OCI-M2 (cell line): Measurements from ENCODE around the gene HPS3.
"Not testable (repeated sequence)": the region's sequence is repeated elsewhere in the genome, so short reads cannot be mapped to it uniquely, and the experiment has no call there.

Source experiments
- DNase-seq: peaks from one replicate; lab custom pipeline; 2025; ENCODE audit not compliant: unreplicated experiment; lab: John Stamatoyannopoulos, UW

The HPS3 gene

DNA sequence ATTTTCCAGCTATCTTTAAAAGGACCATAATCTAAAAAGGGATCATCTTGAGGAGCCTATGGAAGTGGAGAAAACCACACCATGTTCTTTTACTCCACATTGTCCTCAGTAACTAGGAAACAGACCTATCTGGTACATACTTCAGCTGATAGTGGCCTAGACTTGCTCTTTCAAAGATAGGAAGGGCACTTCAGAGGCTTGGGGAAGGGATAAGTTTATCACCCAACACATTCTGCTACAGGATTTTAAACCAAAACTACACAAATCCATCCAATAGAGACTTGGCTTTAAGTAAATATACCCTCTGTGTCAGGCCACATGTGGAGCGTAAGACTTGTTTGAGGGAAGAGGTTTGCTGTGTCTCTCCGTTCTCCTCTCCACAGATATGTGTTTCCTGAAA is 56.8 kb downstream of the HPS3 start:
- DNase-seq: no peak

DNA sequence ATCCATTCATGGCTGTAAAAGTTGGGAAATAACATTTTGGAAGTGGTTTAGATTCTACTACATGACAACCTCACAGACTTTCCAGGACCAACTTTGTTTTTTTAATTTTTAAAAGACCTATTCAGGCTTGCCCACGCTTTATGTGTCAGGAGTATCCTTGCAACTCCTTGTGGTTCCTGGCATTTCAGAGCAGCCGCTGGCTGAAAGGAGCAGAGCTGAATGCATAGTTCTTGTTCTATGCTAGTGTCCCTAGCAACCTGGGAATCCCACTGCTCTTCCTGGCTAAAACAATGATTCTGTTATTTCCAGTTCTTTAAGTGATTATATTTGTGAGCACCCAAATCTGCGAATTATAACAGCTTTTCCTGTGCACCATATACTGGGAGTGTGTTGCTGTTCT is 57.3 kb downstream of the HPS3 start:
- DNase-seq: no peak

DNA sequence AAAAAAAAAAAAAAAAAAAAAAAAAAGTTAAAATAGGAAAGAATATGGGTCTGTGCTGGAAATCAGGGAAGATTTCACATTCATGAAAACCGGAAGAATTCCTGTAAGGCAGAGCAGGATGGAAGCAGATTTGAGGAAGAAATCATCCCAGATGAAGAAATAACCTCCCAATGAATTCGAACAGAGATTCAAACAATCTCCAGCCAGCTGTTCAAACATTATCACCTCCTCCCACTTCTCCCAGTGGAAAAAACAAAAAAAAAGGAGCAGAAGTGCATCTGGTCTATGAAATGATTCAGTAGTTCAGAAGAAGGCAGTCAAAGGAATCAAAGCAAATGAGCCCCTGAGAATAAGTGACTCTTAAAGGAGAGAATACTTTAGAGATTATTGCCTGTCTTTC is 59.1 kb downstream of the HPS3 start:
- no peak for DNase-seq

DNA sequence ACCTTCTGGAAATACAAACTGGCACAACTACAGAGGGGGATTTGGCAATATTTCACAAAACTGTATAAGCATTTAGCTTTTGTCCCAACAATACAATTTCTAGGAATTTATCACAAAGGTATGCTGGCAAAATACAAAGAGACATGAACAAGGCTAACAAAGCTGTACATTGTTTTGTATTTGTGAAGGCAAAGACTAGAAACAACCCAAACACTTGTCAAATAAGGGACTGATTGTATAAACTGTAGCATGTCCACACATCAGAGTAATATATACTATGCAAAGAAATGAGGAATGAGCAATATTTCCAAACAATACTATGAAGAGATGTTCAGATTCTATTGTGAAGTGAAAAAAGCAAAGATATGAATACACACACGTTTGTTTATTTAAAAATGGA is 65.8 kb downstream of the HPS3 start:
- DNase-seq: no peak

DNA sequence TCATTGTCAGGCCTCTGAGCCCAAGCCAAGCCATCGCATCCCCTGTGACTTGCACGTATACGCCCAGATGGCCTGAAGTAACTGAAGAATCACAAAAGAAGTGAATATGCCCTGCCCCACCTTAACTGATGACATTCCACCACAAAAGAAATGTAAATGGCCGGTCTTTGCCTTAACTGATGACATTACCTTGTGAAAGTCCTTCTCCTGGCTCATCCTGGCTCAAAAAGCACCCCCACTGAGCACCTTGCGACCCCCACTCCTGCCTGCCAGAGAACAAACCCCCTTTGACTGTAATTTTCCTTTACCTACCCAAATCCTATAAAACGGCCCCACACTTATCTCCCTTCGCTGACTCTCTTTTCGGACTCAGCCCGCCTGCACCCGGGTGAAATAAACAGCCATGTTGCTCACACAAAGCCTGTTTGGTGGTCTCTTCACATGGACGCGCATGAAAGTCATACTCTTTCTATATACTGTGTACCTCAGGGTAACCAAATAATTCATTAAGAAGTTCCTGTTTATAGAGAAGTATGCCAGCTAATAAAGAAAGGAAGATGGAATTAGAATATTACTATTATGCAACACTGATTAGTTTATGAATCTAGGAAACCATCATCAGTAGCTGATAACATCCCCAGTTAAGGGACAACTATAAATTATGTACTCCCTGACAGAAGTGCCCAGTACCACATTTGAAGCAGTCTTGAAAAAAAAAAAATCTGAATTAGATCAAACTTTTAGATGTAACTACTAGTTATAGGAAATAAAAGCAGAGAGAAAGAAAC is 67.6 kb downstream of the HPS3 start:
- DNase-seq: not testable (repeated sequence)

DNA sequence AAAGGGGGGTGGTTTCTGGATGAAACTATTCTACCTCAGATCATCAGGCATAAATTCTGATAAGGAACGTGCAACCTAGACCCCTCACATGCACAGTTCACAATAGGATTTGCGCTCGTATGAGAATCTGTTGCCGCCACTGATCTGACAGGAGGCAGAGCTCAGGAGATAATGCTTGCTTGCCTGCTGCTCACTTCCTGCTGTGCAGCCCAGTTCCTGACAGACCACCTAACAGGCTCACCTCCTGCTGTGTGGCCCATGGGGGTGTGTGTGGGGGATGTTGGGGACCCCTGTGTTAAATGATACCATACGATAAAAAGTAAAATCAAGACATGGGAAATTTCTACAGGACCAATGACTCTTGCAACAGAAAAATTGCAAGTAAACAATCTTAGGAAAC is 68.2 kb downstream of the HPS3 start:
- no peak for DNase-seq

DNA sequence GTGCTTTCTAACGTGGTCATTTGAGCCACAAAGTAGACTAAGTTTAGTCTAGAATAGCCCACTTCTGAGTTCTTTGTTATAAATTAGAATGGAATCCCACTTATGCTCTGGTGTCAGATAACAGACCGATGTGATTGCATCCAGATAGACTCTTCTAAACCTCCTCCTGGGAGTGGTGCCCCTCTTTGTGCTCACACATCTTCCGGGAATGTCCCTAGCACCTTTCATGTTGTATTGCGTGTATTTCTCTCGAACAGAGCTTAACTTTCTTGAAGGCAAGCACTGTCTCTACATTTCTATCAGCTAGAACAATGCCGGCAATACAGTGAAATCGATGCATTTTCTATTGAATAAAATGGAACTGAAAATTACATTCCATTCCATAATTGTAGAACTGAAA is 69.2 kb downstream of the HPS3 start:
- no peak for DNase-seq

DNA sequence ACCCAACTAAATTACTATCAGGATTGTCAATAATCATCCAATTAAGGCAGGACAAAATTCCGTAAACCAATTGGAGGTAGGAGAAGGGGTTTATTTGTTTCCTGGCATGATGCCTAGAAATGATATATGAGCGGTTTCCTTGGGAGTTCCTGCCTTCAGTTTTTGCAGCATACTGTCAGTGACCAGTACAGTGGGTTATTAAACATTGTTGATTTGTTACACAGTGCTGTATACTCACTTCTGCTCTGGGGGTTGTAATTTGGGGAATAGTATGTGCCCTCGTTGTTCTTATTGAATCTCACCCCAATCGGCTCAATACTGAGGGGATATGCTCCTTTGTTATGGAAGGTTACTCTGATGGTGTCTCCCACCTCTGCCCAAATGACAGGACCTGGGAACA is 70.0 kb downstream of the HPS3 start:
- DNase-seq: no peak

DNA sequence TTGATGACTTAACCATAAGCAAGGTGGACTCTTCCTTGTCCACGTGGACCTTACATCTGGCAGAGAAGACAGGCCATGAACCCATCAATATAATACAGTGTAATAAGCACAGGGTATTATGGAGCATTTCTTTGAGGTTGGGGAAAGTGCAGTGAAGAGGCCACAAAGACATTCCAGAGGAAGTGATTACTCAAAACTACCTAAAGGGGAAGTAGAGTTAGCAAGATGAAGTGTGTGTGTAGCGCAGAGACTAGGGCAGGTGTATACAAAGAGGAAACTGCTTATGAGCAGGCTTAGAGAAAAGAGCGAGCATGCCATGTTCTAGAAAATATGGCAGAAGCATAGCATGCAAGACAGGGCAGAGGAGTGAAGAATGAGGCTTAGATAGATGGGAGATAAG is 74.3 kb downstream of the HPS3 start:
- DNase-seq: no peak

DNA sequence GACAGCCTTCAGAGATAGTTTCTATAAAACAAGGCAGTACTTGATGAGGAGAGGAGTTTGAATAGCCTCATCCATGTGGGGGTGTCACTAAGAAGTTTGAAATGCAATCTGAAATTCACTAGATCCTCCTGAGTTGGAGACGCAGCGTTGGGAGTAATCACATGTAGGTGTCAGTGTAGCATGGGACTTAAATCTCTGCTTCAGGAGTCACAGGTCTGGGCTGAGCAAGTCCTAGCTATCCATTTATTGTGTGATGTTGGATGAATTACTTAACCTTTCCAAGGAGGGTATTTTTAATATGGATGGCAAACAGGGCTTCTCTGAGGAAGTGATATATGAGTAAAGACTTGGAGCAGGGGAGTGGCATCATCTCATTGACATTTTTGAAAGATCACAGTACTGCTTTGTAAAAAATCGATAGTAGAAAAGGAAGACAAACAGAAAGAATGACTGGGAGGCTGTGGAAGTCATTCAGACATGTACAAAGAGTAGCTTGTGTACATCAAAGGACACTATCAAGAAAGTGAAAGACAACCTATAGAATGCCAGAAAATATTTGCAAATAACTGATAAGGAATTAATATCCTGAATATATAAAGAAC is 75.1 kb downstream of the HPS3 start:
- no peak for DNase-seq

DNA sequence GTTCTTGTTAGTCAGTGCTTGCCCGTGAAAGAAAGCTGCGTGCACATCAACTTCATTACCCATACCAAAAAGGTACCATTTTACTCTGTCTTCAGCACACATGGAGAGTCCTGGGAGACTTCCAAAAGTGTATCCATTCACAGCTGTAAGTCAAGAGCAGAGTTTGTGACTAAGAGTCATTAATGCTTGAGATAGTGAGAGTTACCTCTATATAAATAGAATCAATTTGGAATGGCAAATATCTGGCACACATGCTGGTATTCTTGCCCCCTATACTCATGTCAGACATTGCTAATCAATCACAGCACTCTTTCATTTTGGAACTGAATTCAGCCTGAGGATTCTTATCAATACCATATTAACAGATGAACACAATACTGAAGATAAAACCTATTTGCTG is 78.0 kb downstream of the HPS3 start:
- DNase-seq: no peak

DNA sequence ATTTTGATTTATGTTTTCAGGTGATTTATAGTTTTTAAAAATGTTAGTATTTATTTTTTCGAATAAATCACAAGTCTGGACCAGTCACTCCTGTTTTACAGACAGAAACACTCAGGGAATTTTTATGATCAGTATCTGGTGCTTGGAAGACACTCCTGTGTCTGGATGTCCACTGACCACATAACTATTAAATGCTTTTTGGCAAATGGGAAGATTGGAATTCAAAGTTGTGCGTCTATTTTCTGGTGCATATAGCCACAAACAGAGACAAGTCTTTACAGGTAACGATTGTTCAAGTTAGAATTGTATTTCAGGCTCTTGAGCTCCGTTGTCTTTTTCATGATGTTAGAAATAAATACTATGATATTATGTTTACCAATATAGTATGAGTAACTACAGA is 80.0 kb downstream of the HPS3 start:
- no peak for DNase-seq

DNA sequence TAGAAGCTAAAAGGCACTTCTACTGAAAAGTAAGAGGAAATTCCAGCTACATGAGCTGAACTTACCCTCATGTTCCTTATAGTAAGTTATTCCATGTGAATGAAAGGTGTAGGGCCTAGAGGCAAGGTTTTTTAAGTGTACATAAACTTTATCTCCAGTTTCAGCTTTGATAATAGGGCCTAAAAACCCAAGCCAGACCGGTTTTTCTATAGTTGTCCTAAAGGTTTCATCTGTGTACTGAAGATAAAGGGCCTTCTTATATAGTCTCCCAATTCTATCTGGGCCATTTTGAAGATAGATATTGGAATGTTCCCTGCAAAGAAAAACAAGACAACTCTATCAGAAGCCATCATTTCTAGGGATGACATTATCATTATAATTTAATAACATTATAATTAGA is 82.9 kb downstream of the HPS3 start:
- DNase-seq: no peak

DNA sequence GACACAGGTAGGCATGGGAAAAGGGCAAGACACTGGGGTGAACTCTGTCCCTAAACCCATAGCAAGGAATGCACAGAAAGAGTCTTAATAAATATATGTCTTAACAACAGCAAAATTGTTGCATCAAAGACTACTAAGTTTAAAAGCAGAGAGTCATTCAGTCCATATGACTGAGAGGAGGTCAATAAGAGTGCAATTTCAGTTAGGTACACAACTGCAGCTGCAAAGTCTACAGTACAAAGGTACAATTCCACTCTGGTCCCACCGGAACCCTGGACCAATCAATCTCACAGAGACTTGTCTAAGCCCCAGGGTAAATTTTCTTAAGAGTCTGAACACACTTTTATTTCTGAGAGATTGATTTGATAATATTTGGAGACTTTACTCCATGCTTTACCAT is 85.3 kb downstream of the HPS3 start:
- no peak for DNase-seq

DNA sequence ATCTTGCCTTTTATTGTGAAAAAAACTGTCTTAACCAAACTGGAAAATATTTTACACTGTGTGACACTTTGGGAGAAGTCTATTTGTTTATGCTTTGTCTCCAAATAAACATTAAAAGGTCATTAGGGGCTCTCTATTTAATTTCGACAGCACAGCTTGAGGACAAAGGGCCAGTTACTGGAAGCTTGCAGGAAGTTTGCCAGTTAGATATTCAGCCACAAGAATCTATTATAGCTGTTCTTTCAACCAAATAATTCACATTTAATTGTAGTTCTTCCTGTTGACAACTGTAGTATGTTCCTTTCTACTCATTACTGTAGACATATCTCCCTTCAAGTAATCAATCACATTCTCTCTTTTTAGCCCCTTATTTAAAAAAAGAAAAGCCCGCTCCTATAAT is 86.1 kb downstream of the HPS3 start:
- no peak for DNase-seq

DNA sequence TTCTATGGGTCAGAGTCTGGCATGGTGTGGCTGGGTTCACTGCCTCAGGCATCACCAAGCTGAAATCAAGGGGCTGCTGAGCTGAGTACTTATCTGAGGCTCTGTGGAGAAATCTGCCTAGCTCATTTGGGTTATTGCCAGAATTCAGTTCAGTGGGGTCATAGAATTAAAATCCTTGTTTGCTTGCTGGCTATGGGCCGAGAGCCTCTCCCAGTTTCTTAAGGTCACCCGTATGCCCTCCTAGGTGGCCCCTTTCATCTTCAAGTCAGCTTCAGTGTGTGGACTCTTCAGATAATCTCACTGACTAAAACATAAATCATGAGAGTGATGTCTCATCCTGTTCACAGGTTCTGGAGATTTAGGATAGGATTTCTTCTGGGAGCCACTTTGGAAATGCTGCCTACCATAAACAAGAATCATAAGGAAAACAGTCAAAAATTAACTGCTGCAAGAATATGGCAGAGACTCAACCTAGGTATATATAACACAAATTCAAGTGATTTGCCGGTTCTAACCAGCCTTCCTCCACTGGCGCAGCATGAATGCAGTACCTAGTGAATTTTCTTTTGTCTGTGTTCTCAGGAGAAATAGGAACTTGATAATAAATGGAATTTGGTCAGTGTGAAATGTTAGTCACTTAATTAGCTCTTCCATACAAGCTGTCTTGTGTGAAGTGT is 86.9 kb downstream of the HPS3 start:
- DNase-seq: no peak

DNA sequence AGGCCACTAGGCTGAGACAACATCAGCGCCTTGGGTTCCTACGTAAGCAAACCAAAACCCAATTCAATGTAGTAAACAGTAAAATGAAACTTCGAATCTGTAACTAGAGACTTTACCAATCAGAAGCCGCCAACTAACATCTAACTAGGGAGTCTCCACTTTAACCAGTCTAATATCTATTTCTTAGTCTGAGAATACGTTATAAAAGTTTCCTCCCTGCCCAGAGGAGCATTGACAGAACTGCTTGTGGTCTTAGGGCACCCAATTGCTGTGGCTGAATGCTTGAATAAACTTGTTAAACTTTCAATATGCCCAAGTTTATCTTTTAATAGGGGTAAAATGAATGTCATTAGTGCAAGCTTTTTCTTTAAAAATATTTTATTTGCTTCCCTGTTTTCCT is 87.9 kb downstream of the HPS3 start:
- DNase-seq: no peak

DNA sequence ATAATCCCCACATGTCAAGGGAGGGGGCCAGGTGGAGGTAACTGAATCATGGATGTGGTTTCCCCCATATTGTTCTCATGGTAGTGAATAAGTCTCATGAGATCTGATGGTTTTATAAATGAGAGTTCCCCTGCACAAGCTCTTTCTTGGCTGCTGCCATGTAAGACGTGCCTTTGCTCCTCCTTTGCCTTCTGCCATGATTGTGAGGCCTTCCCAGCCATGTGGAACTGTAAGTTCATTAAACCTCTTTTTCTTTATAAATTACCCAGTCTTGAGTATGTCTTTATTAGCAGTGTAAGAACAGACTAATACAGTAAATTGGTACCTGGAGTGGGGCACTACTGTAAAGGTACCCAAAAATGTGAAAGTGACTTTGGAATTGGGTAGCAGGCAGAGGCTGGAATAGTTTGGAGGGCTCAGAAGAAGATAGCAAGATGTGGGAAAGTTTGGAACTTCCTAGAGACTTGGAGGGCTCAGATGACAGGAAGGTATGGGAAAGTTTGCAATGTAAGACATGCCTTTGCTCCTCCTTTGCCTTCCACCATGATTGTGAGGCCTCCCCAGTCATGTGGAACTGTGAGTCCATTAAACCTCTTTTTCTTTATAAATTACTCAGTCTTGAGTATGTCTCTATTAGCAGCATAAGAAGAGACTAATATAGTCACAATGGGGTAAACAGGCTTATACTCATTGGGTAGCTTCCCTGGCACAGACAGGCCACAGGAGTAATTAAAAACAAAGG is 90.1 kb downstream of the HPS3 start:
- not testable (repeated sequence) for DNase-seq

DNA sequence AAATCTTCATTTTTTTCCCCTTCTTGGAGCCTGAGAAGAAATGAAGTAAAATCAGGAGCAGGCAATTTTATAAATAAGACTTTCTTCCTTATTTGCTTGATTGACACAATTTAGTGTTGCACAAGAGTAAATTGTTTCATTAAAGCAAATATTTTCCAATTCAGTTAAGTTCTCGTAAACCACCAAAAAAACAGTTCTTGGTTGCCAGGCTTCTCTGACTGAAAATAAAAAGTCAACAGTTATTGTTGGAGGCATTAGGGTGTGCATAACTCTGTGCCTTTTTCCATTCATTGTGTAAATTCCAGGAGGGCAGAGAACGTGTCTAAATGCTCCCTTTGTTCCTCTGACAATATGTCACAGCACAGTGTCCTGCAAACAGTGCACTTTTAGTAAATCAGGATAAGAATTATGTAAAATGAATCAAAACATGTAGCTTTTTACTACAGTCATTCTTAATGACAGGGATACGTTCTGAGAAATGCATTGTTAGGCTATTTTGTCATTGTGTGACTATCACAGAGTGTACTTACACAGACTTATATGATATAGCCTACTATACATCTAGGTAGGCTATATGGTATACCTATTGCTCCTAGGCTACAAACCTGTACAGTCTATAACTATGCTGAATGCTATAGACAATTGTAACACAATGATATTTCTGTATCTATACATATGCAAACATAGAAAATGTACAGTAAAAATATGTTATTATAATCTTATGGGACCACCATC is 92.5 kb downstream of the HPS3 start, which contains the start of gene CP:
CP (minus strand) TSS at position 47 of the 735 bp plus-strand sequence; CDS start at position 10, 37 bp downstream.
- no peak for DNase-seq
